Esophagus muscularis mucosa (tissue), 4 donors: Measurements from ENCODE around the gene PAAF1. TPM values are rescaled to one million over a fixed set of nuclear protein-coding genes. Genes with fewer than 3 reads are reported as not detected.

Experiments
- DNase-seq: peaks from one replicate; pipeline ENCODE4 v3.0.0-alpha.2; 2017; ENCODE audit errors: extremely low spot score
- H3K27ac ChIP-seq, 4 donors: fragments of 200-600 bp; sonication (generic); replicated peaks in 1 of 4; 1 replicate in 3 of 4; 2 replicates in 1 of 4; pipeline ENCODE4 v1.5.1; 2016 to 2019; ENCODE audit warnings: mild to moderate bottlenecking in 1 of 4
- H3K27me3 ChIP-seq, 4 donors: fragments of 200-600 bp; sonication (generic); one replicate each; pipeline versions ENCODE4 v1.5.1 to v1.6.0; 2016 to 2019
- H3K36me3 ChIP-seq, 4 donors: fragments of 200-600 bp; sonication (generic); one replicate each; pipeline ENCODE4 v1.5.1; 2016 to 2019
- H3K4me1 ChIP-seq, 4 donors: fragments of 200-600 bp; sonication (generic); one replicate each; pipeline ENCODE4 v1.5.1; 2016 to 2019
- H3K4me3 ChIP-seq, 4 donors: fragments of 200-600 bp; sonication (generic); 1 replicate in 2 of 4; 2 replicates in 2 of 4; pipeline ENCODE4 v1.5.1; 2016 to 2019; ENCODE audit warnings: mild to moderate bottlenecking in 4 of 4, moderate library complexity in 1 of 4
- H3K9me3 ChIP-seq, 4 donors: fragments of 200-600 bp; sonication (generic); 1 replicate in 3 of 4; 2 replicates in 1 of 4; pipeline ENCODE4 v1.5.1; 2016 to 2019
- EP300 ChIP-seq: sonication (generic); formaldehyde crosslinking; IDR thresholded peaks from one replicate; pipeline ENCODE4 v1.6.1; 2017; ENCODE audit warnings: antibody characterized with exemption
- POLR2A ChIP-seq: fragments of 450-650 bp; IDR thresholded peaks from one replicate; pipeline ENCODE4 v1.6.1; 2017; ENCODE audit warnings: antibody characterized with exemption, moderate library complexity, mild to moderate bottlenecking, low read depth
- POLR2AphosphoS5 ChIP-seq, 2 donors: sonication (generic); formaldehyde crosslinking; IDR thresholded peaks; one replicate each; pipeline ENCODE4 v1.6.1; 2017; ENCODE audit warnings: antibody characterized with exemption in 2 of 2
- WGBS: methylation state at CpG from one replicate; pipeline ENCODE4 v1.1.5; 2018; 5-methylcytosine and 5-hydroxymethylcytosine counted together
- intact Hi-C: fragments of 100-400 bp; cut with DNase I; formaldehyde crosslinking; loops from one replicate; pipeline ENCODE4 v1.15.1; 2023
- total RNA-seq, 4 donors: library from RNA; depleted of rRNA; stranded (reverse); fragments of >200 nt; gene quantifications; one replicate each; pipeline versions ENCODE4 v1.1.0 to v1.2.1, GENCODE V29; 2016
- TF ChIP-seq, protein P1 (sequence below), 3 experiments: fragments of 200-600 bp in 2 of 3; fragments of 450-650 bp in 1 of 3; sonication (generic) in 2 of 3; IDR thresholded peaks; one replicate each; pipeline ENCODE4 v1.5.1; 2017 to 2019; ENCODE audit warnings: antibody characterized with exemption in 3 of 3, mild to moderate bottlenecking in 2 of 3, moderate library complexity in 1 of 3

The PAAF1 gene
- total RNA-seq, 4 donors from 2014 or later, result 12.5 to 19.6 (median 18.1) TPM

DNA sequence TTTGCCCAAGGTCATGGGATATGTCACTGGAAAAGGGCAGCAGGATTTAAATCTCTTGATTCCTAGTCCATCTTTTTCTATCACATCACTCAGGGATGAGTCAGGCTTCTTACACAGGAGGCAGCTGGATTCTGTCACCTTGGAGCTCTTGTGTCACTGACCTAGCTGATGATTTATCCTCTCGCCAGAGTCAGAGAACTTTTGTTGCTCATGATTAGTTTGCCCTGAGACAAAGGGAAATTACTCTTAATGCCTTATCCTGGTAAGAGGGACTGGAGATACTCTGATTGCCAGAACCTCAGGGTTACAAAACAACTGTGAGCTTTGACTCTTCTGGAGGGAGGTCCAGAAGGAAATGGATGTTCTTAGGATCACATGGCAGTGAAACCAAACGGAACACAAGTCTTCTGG is 10.2 kb upstream of the PAAF1 start:
- WGBS, result 71% methylated on average over 2 of the region's 2 CpGs
- peaks cover 0 to 52% (median 25%) of the 10 kb centered on the region in 4 donors for H3K36me3 ChIP-seq
- no peak for TF ChIP-seq EP300
- peak; percentile 55 to 83 for TF ChIP-seq POLR2AphosphoS5 (IDR thresholded peaks at IDR 0.05)
- no peak for TF ChIP-seq POLR2A
- TF ChIP-seq, protein P1, sequence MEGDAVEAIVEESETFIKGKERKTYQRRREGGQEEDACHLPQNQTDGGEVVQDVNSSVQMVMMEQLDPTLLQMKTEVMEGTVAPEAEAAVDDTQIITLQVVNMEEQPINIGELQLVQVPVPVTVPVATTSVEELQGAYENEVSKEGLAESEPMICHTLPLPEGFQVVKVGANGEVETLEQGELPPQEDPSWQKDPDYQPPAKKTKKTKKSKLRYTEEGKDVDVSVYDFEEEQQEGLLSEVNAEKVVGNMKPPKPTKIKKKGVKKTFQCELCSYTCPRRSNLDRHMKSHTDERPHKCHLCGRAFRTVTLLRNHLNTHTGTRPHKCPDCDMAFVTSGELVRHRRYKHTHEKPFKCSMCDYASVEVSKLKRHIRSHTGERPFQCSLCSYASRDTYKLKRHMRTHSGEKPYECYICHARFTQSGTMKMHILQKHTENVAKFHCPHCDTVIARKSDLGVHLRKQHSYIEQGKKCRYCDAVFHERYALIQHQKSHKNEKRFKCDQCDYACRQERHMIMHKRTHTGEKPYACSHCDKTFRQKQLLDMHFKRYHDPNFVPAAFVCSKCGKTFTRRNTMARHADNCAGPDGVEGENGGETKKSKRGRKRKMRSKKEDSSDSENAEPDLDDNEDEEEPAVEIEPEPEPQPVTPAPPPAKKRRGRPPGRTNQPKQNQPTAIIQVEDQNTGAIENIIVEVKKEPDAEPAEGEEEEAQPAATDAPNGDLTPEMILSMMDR (IDR thresholded peaks at IDR 0.05), result no peak

DNA sequence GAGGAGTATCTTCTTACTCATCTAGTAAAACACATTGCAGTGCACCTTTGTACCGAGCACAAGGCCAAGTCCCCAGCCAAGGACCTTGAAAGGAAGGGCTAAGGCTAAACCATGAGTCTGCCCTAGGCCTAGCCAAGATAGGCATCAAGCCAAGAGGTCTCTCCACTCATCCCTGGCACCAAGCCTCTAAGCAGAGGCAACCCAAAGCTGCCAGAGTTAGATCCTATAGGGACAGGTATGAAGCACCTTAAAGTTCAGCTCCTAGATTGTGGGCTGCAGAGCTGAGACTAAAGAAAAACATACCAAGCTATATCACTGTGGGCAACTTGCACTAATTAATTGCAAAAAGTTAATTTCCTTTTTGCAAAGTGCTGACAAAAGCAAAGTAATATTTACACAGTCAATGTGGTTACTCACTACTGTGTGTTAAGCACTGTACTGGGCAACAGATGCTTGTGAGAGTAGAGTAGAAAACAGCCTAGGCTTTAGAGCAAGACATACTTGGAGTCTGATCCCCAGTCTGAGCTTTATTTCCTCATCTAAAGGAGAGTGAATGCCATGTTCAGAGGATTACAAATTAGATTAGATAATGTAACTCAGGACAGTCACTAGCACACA is 7.4 kb upstream of the PAAF1 start:
- H3K27me3 ChIP-seq, result no peaks in the 10 kb centered on the region
- peaks cover 5 to 61% (median 36%) of the 10 kb centered on the region in 4 donors for H3K36me3 ChIP-seq
- no peak overlapping the region for H3K4me3 ChIP-seq
- no peak overlapping the region for H3K27ac ChIP-seq
- 79% methylated on average over 1 of the region's 1 CpG for WGBS
- peaks cover 0 to 25% (median 20%) of the 10 kb centered on the region in 4 donors for H3K4me1 ChIP-seq
- no peak for TF ChIP-seq EP300
- TF ChIP-seq POLR2A, result no peak
- TF ChIP-seq, protein P1 (IDR thresholded peaks at IDR 0.05), result no peak
- TF ChIP-seq POLR2AphosphoS5 (IDR thresholded peaks at IDR 0.05), result no peak
- H3K9me3 ChIP-seq, result no peaks in the 10 kb centered on the region
- intact Hi-C loops, result no loop called here
- DNase-seq, result no peak

More for the DNA sequence above, 10.2 kb upstream of the PAAF1 start:
- no peak for DNase-seq
- H3K4me3 ChIP-seq, result no peak overlapping the region
- H3K4me1 ChIP-seq, result peaks cover 0 to 20% (median 17%) of the 10 kb centered on the region in 4 donors
- peak overlapping the region; percentile 48 to 69 (median 53) for H3K27ac ChIP-seq
- intact Hi-C loops, result no loop called here
- H3K9me3 ChIP-seq, result no peaks in the 10 kb centered on the region
- no peaks in the 10 kb centered on the region for H3K27me3 ChIP-seq

DNA sequence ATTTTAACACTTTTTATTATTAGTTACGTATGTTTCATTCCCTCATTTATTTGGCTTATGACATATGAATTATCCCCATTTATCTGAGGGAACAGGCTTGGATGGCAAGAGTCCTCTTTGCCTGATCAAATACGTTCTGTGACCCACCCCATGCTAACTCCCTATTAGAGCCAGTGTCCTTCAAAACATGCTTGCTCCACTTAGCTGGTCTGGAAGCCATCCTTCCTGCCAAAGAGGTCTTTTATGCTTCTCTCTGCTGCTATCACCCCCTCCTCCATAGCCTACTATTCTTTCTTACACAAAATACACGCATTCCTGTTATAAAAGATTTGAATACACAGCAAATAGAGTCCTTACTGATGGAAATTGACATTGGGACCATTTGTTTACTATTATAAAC is 6.5 kb upstream of the PAAF1 start:
- intact Hi-C loops, result no loop called here
- TF ChIP-seq POLR2A, result no peak
- no peak for TF ChIP-seq EP300
- TF ChIP-seq, protein P1 (IDR thresholded peaks at IDR 0.05), result no peak
- TF ChIP-seq POLR2AphosphoS5 (IDR thresholded peaks at IDR 0.05), result no peak
- H3K36me3 ChIP-seq, result peaks cover 5 to 61% (median 32%) of the 10 kb centered on the region in 4 donors
- no peaks in the 10 kb centered on the region for H3K9me3 ChIP-seq
- no peak overlapping the region for H3K4me3 ChIP-seq
- WGBS, result 86% methylated on average over 3 of the region's 3 CpGs
- H3K27ac ChIP-seq, result no peak overlapping the region
- peaks cover 3 to 30% (median 28%) of the 10 kb centered on the region in 4 donors for H3K4me1 ChIP-seq
- no peaks in the 10 kb centered on the region for H3K27me3 ChIP-seq
- DNase-seq, result no peak

DNA sequence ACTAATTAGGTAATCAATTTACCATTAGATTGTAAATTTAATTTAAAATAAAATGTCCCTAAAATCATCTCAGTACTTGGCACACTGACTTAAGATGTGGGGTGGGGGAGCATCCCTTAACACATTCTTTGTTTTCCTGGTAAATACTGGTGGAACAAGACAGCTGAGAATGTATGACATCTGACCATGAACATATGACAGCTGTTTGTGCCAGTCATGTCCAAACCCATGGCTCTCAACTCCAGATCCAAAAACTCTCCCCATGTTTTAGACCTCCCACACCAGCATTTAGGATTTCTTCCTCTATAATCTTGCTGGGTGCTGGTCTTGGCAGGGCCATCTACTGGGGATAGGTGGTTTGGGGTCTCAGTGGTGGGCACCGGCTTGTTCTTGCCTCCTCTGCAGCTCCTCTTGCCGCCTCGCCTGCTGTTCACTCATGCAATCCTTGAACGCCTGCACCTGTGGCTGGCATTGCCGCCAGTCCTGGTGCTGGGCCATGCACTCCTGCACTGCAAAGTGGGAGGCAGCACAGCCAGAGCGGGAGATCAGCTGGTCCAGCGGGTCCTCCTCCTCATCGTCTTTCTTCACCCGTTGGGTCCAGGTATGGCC is 3.9 kb upstream of the PAAF1 start:
- Histone ChIP-seq H3K9me3 (no peaks in the 10 kb centered on the region), H3K4me3 (no peak overlapping the region), H3K36me3 (peaks cover 5 to 60% (median 33%) of the 10 kb centered on the region in 4 donors), H3K27ac (no peak overlapping the region), H3K27me3 (no peaks in the 10 kb centered on the region), H3K4me1 (peaks cover 16 to 33% (median 29%) of the 10 kb centered on the region in 4 donors)
- no peak for DNase-seq
- intact Hi-C loops, result no loop called here
- no peak for TF ChIP-seq POLR2A
- TF ChIP-seq EP300, result no peak
- TF ChIP-seq, protein P1 (IDR thresholded peaks at IDR 0.05), result no peak
- TF ChIP-seq POLR2AphosphoS5 (IDR thresholded peaks at IDR 0.05), result no peak
- 87% methylated on average over 3 of the region's 9 CpGs for WGBS
